GM23338 (cell line): Measurements from ENCODE around the gene SMARCC1.

Experiments
- EZH2 ChIP-seq: fragments of 200-600 bp; sonication (generic); IDR thresholded peaks from one replicate; pipeline ENCODE4 v1.8.0; 2017; ENCODE audit warnings: antibody characterized with exemption, mild to moderate bottlenecking, low read depth; ENCODE audit not compliant: unreplicated experiment
- POLR2AphosphoS5 ChIP-seq: IDR thresholded peaks from 2 replicates; pipeline ENCODE4 v1.6.1; 2016; ENCODE audit warnings: antibody characterized with exemption, low read depth
- REST ChIP-seq: IDR thresholded peaks from one replicate; pipeline ENCODE4 v1.6.1; 2018; ENCODE audit warnings: antibody characterized with exemption; ENCODE audit not compliant: unreplicated experiment
- STAT1 ChIP-seq: IDR thresholded peaks from one replicate; pipeline ENCODE4 v1.6.1; 2016; ENCODE audit warnings: antibody characterized with exemption; ENCODE audit not compliant: unreplicated experiment
- TF ChIP-seq, protein P1 (sequence below), 2 experiments: fragments of 200-600 bp in 1 of 2; sonication (generic) in 1 of 2; conservative IDR thresholded peaks; 2 replicates each; pipeline versions ENCODE4 v1.5.1 to v1.6.1; 2016 to 2017; ENCODE audit warnings: antibody characterized with exemption in 2 of 2, low read depth in 2 of 2, mild to moderate bottlenecking in 2 of 2, moderate library complexity in 1 of 2

DNA sequence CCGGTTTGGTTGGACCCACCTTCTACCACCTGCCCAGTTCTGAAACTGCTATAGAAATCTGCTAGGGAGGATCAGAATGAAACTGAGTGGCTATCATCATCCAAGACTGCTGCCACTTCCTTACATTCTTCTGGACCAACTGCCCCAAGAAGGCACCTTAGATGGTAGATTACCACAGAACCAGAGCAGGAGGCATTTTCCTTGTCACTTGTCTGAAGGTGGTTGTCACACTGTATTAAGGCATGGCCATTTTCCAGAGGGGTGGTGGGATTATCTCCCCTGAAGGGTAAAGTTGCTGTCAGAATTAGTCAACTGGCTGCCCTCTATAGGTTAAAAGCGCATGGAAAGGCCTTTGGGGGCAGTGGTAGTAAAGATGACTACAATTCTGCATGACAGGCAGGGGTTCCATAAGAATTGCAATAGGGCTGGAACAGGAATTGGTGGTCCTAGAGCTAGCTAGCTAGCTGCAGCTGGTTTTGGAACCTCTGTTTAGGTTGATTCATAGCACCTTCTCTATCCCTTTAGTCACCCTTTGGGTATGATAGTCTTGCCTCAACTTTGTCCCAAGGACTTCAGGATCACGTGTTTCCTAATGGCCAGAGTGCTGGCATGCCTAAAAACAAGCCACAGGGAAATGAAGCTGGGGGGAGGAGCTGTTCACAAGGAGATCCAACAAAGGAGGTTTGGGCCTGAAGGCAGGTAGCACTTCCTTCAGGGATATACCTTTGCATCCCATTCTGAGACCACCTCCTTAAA is 198.2 kb downstream of the SMARCC1 start:
- TF ChIP-seq POLR2AphosphoS5 (peak; percentile 42; the same call in 1 of the 2 replicates), EZH2 (no peak), STAT1 (no peak), REST (no peak)
- TF ChIP-seq, protein P1, sequence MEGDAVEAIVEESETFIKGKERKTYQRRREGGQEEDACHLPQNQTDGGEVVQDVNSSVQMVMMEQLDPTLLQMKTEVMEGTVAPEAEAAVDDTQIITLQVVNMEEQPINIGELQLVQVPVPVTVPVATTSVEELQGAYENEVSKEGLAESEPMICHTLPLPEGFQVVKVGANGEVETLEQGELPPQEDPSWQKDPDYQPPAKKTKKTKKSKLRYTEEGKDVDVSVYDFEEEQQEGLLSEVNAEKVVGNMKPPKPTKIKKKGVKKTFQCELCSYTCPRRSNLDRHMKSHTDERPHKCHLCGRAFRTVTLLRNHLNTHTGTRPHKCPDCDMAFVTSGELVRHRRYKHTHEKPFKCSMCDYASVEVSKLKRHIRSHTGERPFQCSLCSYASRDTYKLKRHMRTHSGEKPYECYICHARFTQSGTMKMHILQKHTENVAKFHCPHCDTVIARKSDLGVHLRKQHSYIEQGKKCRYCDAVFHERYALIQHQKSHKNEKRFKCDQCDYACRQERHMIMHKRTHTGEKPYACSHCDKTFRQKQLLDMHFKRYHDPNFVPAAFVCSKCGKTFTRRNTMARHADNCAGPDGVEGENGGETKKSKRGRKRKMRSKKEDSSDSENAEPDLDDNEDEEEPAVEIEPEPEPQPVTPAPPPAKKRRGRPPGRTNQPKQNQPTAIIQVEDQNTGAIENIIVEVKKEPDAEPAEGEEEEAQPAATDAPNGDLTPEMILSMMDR (conservative IDR thresholded peaks at IDR 0.05; ENCODE audit: low read depth in 2 of 2): peak; percentile 14 to 23; a peak in 1 of 4 replicates
